ENCODE measurements around the gene SH3RF2.
"Not testable (repeated sequence)": the region's sequence is repeated elsewhere in the genome, so short reads cannot be mapped to it uniquely, and the experiment has no call there.

The SH3RF2 gene

GRCh38 chr5:145962001-145962400, 25.6 kb downstream of the SH3RF2 start:
- no peak overlapping the region for H3K23ac ChIP-seq (ENCODE audit: low read length)
- DNase-seq, result peak; percentile 57
- H3K27me3 ChIP-seq (ENCODE audit: insufficient read depth, low read length, poor library complexity), result no peaks in the 10 kb centered on the region
- H3K18ac ChIP-seq (ENCODE audit: low read length), result peak overlapping the region; percentile 12
- no peak overlapping the region for H3K9ac ChIP-seq (ENCODE audit: low read length)
- H3K79me1 ChIP-seq (ENCODE audit: low read length), result no peaks in the 10 kb centered on the region
- no peak overlapping the region for H4K8ac ChIP-seq (ENCODE audit: low read depth, low read length)
- peaks cover 4% of the 10 kb centered on the region for H3K4me1 ChIP-seq (ENCODE audit: control insufficient read depth, low read depth, low read length)
- no peaks in the 10 kb centered on the region for H3K79me2 ChIP-seq (ENCODE audit: control insufficient read depth, insufficient read depth, low read length)
- WGBS (ENCODE audit: extremely low coverage, insufficient coverage, low lambda C conversion rate), result no CpG with 5 or more reads among the region's 2 CpGs
- H2AK5ac ChIP-seq (ENCODE audit: low read length), result no peak overlapping the region
- no peak overlapping the region for H3K4me2 ChIP-seq (ENCODE audit: low read length)
- H3K36me3 ChIP-seq (ENCODE audit: control insufficient read depth, insufficient read depth, low read length), result no peaks in the 10 kb centered on the region
- H3K56ac ChIP-seq (ENCODE audit: low read length), result no peak overlapping the region
- H2BK5ac ChIP-seq (ENCODE audit: low read length), result no peak overlapping the region
- no peak overlapping the region for H2BK120ac ChIP-seq (ENCODE audit: low read depth, low read length)
- peak overlapping the region; percentile 74 for H2BK15ac ChIP-seq (replicated peaks; ENCODE audit: low read depth)
- H3K4me3 ChIP-seq (ENCODE audit: low read length), result no peak overlapping the region
- H3K27ac ChIP-seq (ENCODE audit: low read depth, low read length), result no peak overlapping the region
- H3K4ac ChIP-seq (ENCODE audit: low read depth, low read length), result no peak overlapping the region
- no peak overlapping the region for H4K5ac ChIP-seq (ENCODE audit: low read length)

GRCh38 chr5:145964008-145964407, 27.6 kb downstream of the SH3RF2 start:
- not testable (repeated sequence) for H3K79me2 ChIP-seq (ENCODE audit: control insufficient read depth, insufficient read depth, low read length); H2BK120ac ChIP-seq (ENCODE audit: low read depth, low read length); H3K23ac ChIP-seq (ENCODE audit: low read length); H3K4ac ChIP-seq (ENCODE audit: low read depth, low read length); H2BK15ac ChIP-seq (replicated peaks; ENCODE audit: low read depth); H4K8ac ChIP-seq (ENCODE audit: low read depth, low read length); H3K79me1 ChIP-seq (ENCODE audit: low read length); H3K36me3 ChIP-seq (ENCODE audit: control insufficient read depth, insufficient read depth, low read length); DNase-seq; H4K5ac ChIP-seq (ENCODE audit: low read length); H2BK5ac ChIP-seq (ENCODE audit: low read length); H3K56ac ChIP-seq (ENCODE audit: low read length); H3K4me2 ChIP-seq (ENCODE audit: low read length); H3K9ac ChIP-seq (ENCODE audit: low read length); H2AK5ac ChIP-seq (ENCODE audit: low read length); H3K4me3 ChIP-seq (ENCODE audit: low read length); H3K27me3 ChIP-seq (ENCODE audit: insufficient read depth, low read length, poor library complexity); H3K18ac ChIP-seq (ENCODE audit: low read length); H3K4me1 ChIP-seq (ENCODE audit: control insufficient read depth, low read depth, low read length); H3K27ac ChIP-seq (ENCODE audit: low read depth, low read length)
- WGBS (ENCODE audit: extremely low coverage, insufficient coverage, low lambda C conversion rate), result no CpG with 5 or more reads among the region's 9 CpGs

- Histone ChIP-seq H3K23ac (ENCODE audit: low read length) (no peak overlapping the region), H3K36me3 (ENCODE audit: control insufficient read depth, insufficient read depth, low read length) (no peaks in the 10 kb centered on the region), H3K56ac (ENCODE audit: low read length) (no peak overlapping the region), H3K27me3 (ENCODE audit: insufficient read depth, low read length, poor library complexity) (no peaks in the 10 kb centered on the region), H3K79me1 (ENCODE audit: low read length) (no peaks in the 10 kb centered on the region), H2BK120ac (ENCODE audit: low read depth, low read length) (no peak overlapping the region), H4K8ac (ENCODE audit: low read depth, low read length) (no peak overlapping the region), H3K9ac (ENCODE audit: low read length) (no peak overlapping the region), H2BK5ac (ENCODE audit: low read length) (no peak overlapping the region), H3K4ac (ENCODE audit: low read depth, low read length) (no peak overlapping the region), H3K4me2 (ENCODE audit: low read length) (no peak overlapping the region), H3K4me1 (ENCODE audit: control insufficient read depth, low read depth, low read length) (peaks cover 4% of the 10 kb centered on the region), H4K5ac (ENCODE audit: low read length) (no peak overlapping the region), H3K18ac (ENCODE audit: low read length) (no peak overlapping the region), H2BK15ac (replicated peaks; ENCODE audit: low read depth) (no peak overlapping the region), H2AK5ac (ENCODE audit: low read length) (no peak overlapping the region), H3K79me2 (ENCODE audit: control insufficient read depth, insufficient read depth, low read length) (no peaks in the 10 kb centered on the region), H3K4me3 (ENCODE audit: low read length) (no peak overlapping the region), H3K27ac (ENCODE audit: low read depth, low read length) (no peak overlapping the region)
- DNase-seq, result no peak
- no CpG with 5 or more reads among the region's 4 CpGs for WGBS (ENCODE audit: extremely low coverage, insufficient coverage, low lambda C conversion rate)
These were observed 29.4 kb downstream of the SH3RF2 start for GRCh38 chr5:145965804-145966203.

GRCh38 chr5:145967296-145967695, 30.9 kb downstream of the SH3RF2 start:
- Histone ChIP-seq H2AK5ac (ENCODE audit: low read length) (no peak overlapping the region), H3K4me3 (ENCODE audit: low read length) (no peak overlapping the region), H4K5ac (ENCODE audit: low read length) (no peak overlapping the region), H3K18ac (ENCODE audit: low read length) (no peak overlapping the region), H3K27me3 (ENCODE audit: insufficient read depth, low read length, poor library complexity) (no peaks in the 10 kb centered on the region), H3K36me3 (ENCODE audit: control insufficient read depth, insufficient read depth, low read length) (no peaks in the 10 kb centered on the region), H3K79me1 (ENCODE audit: low read length) (no peaks in the 10 kb centered on the region), H3K9ac (ENCODE audit: low read length) (no peak overlapping the region), H3K4ac (ENCODE audit: low read depth, low read length) (no peak overlapping the region), H3K56ac (ENCODE audit: low read length) (no peak overlapping the region), H4K8ac (ENCODE audit: low read depth, low read length) (no peak overlapping the region), H2BK15ac (replicated peaks; ENCODE audit: low read depth) (no peak overlapping the region), H3K4me2 (ENCODE audit: low read length) (no peak overlapping the region), H2BK120ac (ENCODE audit: low read depth, low read length) (no peak overlapping the region), H2BK5ac (ENCODE audit: low read length) (no peak overlapping the region), H3K79me2 (ENCODE audit: control insufficient read depth, insufficient read depth, low read length) (no peaks in the 10 kb centered on the region), H3K23ac (ENCODE audit: low read length) (no peak overlapping the region), H3K4me1 (ENCODE audit: control insufficient read depth, low read depth, low read length) (peaks cover 2% of the 10 kb centered on the region), H3K27ac (ENCODE audit: low read depth, low read length) (no peak overlapping the region)
- no CpG with 5 or more reads among the region's 2 CpGs for WGBS (ENCODE audit: extremely low coverage, insufficient coverage, low lambda C conversion rate)
- no peak for DNase-seq

GRCh38 chr5:145968970-145969713, 32.8 kb downstream of the SH3RF2 start:
- H2AK5ac ChIP-seq (ENCODE audit: low read length), result no peak overlapping the region
- DNase-seq, result no peak
- H3K4ac ChIP-seq (ENCODE audit: low read depth, low read length), result no peak overlapping the region
- H3K36me3 ChIP-seq (ENCODE audit: control insufficient read depth, insufficient read depth, low read length), result no peaks in the 10 kb centered on the region
- no peak overlapping the region for H2BK15ac ChIP-seq (replicated peaks; ENCODE audit: low read depth)
- H4K8ac ChIP-seq (ENCODE audit: low read depth, low read length), result no peak overlapping the region
- no peak overlapping the region for H3K9ac ChIP-seq (ENCODE audit: low read length)
- H3K23ac ChIP-seq (ENCODE audit: low read length), result no peak overlapping the region
- no peaks in the 10 kb centered on the region for H3K79me2 ChIP-seq (ENCODE audit: control insufficient read depth, insufficient read depth, low read length)
- H4K5ac ChIP-seq (ENCODE audit: low read length), result no peak overlapping the region
- WGBS (ENCODE audit: extremely low coverage, insufficient coverage, low lambda C conversion rate), result no CpG with 5 or more reads among the region's 4 CpGs
- no peaks in the 10 kb centered on the region for H3K4me1 ChIP-seq (ENCODE audit: control insufficient read depth, low read depth, low read length)
- H3K4me3 ChIP-seq (ENCODE audit: low read length), result no peak overlapping the region
- no peak overlapping the region for H3K18ac ChIP-seq (ENCODE audit: low read length)
- no peak overlapping the region for H2BK120ac ChIP-seq (ENCODE audit: low read depth, low read length)
- no peak overlapping the region for H3K4me2 ChIP-seq (ENCODE audit: low read length)
- no peaks in the 10 kb centered on the region for H3K79me1 ChIP-seq (ENCODE audit: low read length)
- H3K27ac ChIP-seq (ENCODE audit: low read depth, low read length), result no peak overlapping the region
- H3K56ac ChIP-seq (ENCODE audit: low read length), result no peak overlapping the region
- no peak overlapping the region for H2BK5ac ChIP-seq (ENCODE audit: low read length)
- no peaks in the 10 kb centered on the region for H3K27me3 ChIP-seq (ENCODE audit: insufficient read depth, low read length, poor library complexity)

- Histone ChIP-seq H3K4me3 (ENCODE audit: low read length) (no peak overlapping the region), H4K8ac (ENCODE audit: low read depth, low read length) (no peak overlapping the region), H3K4me1 (ENCODE audit: control insufficient read depth, low read depth, low read length) (no peaks in the 10 kb centered on the region), H2BK15ac (replicated peaks; ENCODE audit: low read depth) (no peak overlapping the region), H3K56ac (ENCODE audit: low read length) (no peak overlapping the region), H4K5ac (ENCODE audit: low read length) (no peak overlapping the region), H3K23ac (ENCODE audit: low read length) (no peak overlapping the region), H3K4ac (ENCODE audit: low read depth, low read length) (no peak overlapping the region), H2BK120ac (ENCODE audit: low read depth, low read length) (no peak overlapping the region), H3K79me2 (ENCODE audit: control insufficient read depth, insufficient read depth, low read length) (no peaks in the 10 kb centered on the region), H2AK5ac (ENCODE audit: low read length) (no peak overlapping the region), H3K79me1 (ENCODE audit: low read length) (no peaks in the 10 kb centered on the region), H3K9ac (ENCODE audit: low read length) (no peak overlapping the region), H3K27me3 (ENCODE audit: insufficient read depth, low read length, poor library complexity) (no peaks in the 10 kb centered on the region), H3K18ac (ENCODE audit: low read length) (no peak overlapping the region), H2BK5ac (ENCODE audit: low read length) (no peak overlapping the region), H3K36me3 (ENCODE audit: control insufficient read depth, insufficient read depth, low read length) (no peaks in the 10 kb centered on the region), H3K27ac (ENCODE audit: low read depth, low read length) (no peak overlapping the region), H3K4me2 (ENCODE audit: low read length) (no peak overlapping the region)
- WGBS (ENCODE audit: extremely low coverage, insufficient coverage, low lambda C conversion rate), result no CpG with 5 or more reads among the region's 2 CpGs
- no peak for DNase-seq
These were observed 33.3 kb downstream of the SH3RF2 start for GRCh38 chr5:145969714-145970092.
